GM12878 (cell line): ENCODE data around the gene OR2A12. TPM values are rescaled to one million over a fixed set of nuclear protein-coding genes. Genes with fewer than 3 reads are reported as not detected.

Experiments used
- ATAC-seq: fragments of 200-7000 bp; cut with Tn5 transposase; 3 replicates; pipeline ENCODE4 v1.9.1; 2020; ENCODE audit warnings: mild to moderate bottlenecking, moderate library complexity
- BruUV-seq: library from RNA; stranded (reverse); fragments of 400-500 nt; replicated peaks from 2 replicates; lab custom pipeline; 2021; lab: Mats Ljungman, UMichigan
- CTCF ChIA-PET: fragments of 300-600 bp; sonication (Branson Sonifier 250); formaldehyde crosslinking; extraction: SDS; loops from one replicate; lab custom pipeline; 2021; ENCODE audit warnings: inconsistent platforms; lab: Yijun Ruan, JAX
- POLR2A ChIA-PET: fragments of 350-600 bp; formaldehyde crosslinking; extraction: SDS; loops from one replicate; lab custom pipeline; 2021; ENCODE audit warnings: inconsistent platforms; lab: Charles Lee
- RAD21 ChIA-PET: fragments of 300-600 bp; sonication (Branson Sonifier 250); formaldehyde crosslinking; loops from one replicate; lab custom pipeline; 2023; ENCODE audit warnings: antibody characterized with exemption; ENCODE audit not compliant: unreplicated experiment; lab: Charles Lee
- SMC1A ChIA-PET: fragments of 300-600 bp; sonication (Branson Sonifier 250); formaldehyde crosslinking; loops from one replicate; lab custom pipeline; 2023; ENCODE audit not compliant: unreplicated experiment, uncharacterized antibody; lab: Charles Lee
- DNase-seq: peaks from one replicate; pipeline ENCODE4 v3.0.0-alpha.2; 2011; ENCODE audit warnings: low read depth, low spot score
- FAIRE-seq: peaks from 3 replicates; lab custom pipeline; 2011; peaks lifted over from hg19 to GRCh38; lab: Jason Lieb, UNC
- H2AFZ ChIP-seq: 2 replicates; pipeline ENCODE4 v1.6.0; 2011; ENCODE audit warnings: low read depth, low read length, control low read depth; ENCODE audit not compliant: control insufficient read depth
- H3K27ac ChIP-seq: 2 replicates; pipeline ENCODE4 v1.5.1; 2011; ENCODE audit warnings: control low read depth; ENCODE audit not compliant: control insufficient read depth, insufficient read depth
- H3K27me3 ChIP-seq, 2 experiments: replicated peaks in 1 of 2; 2 replicates each; pipeline versions ENCODE4 v1.6.0 to v1.6.1; 2011; ENCODE audit warnings: low read length in 1 of 2; ENCODE audit not compliant: control insufficient read depth in 2 of 2, insufficient read depth in 2 of 2
- H3K36me3 ChIP-seq, 2 experiments: 2 replicates each; pipeline ENCODE4 v1.5.1; 2011; ENCODE audit warnings: low read length in 1 of 2; ENCODE audit not compliant: control insufficient read depth in 2 of 2, insufficient read depth in 2 of 2
- H3K4me1 ChIP-seq: 2 replicates; pipeline ENCODE4 v1.6.1; 2011; ENCODE audit warnings: mild to moderate bottlenecking, low read length, moderate library complexity, mixed read lengths; ENCODE audit not compliant: control insufficient read depth, insufficient read depth
- H3K4me2 ChIP-seq: 2 replicates; pipeline ENCODE4 v1.6.0; 2011; ENCODE audit warnings: control low read depth; ENCODE audit not compliant: control insufficient read depth, insufficient read depth
- H3K4me3 ChIP-seq: fragments of 200-600 bp; sonication (generic); 2 replicates; pipeline ENCODE4 v1.5.1; 2016
- H3K79me2 ChIP-seq: 2 replicates; pipeline ENCODE4 v1.6.0; 2011; ENCODE audit warnings: low read length; ENCODE audit not compliant: control insufficient read depth, insufficient read depth
- H3K9ac ChIP-seq: 2 replicates; pipeline ENCODE4 v1.8.0; 2011; ENCODE audit warnings: low read length, control low read depth, mixed read lengths; ENCODE audit not compliant: control insufficient read depth, insufficient read depth
- H3K9me3 ChIP-seq: replicated peaks from 3 replicates; pipeline ENCODE4 v1.5.1; 2011; ENCODE audit warnings: mild to moderate bottlenecking, low read length; ENCODE audit not compliant: control insufficient read depth, insufficient read depth
- H4K20me1 ChIP-seq: 2 replicates; pipeline ENCODE4 v1.6.0; 2011; ENCODE audit not compliant: control insufficient read depth, insufficient read depth
- BMI1 ChIP-seq: fragments of 450-650 bp; IDR thresholded peaks from 2 replicates; pipeline ENCODE4 v1.6.1; 2016; ENCODE audit warnings: mild to moderate bottlenecking, moderate library complexity, borderline replicate concordance
- CHD4 ChIP-seq: fragments of 200-600 bp; sonication (generic); IDR thresholded peaks from 2 replicates; pipeline ENCODE4 v1.6.1; 2016; ENCODE audit warnings: mild to moderate bottlenecking
- MEF2B ChIP-seq: fragments of 450-650 bp; IDR thresholded peaks from 2 replicates; pipeline ENCODE4 v1.6.1; 2018; ENCODE audit warnings: mild to moderate bottlenecking, moderate library complexity; ENCODE audit not compliant: partially characterized antibody, poor library complexity, severe bottlenecking
- NFIC ChIP-seq: IDR thresholded peaks from 2 replicates; pipeline ENCODE4 v1.6.1; 2012; ENCODE audit warnings: low read depth, mild to moderate bottlenecking, inconsistent platforms, low read length, moderate library complexity
- NFYB ChIP-seq: IDR thresholded peaks from 2 replicates; pipeline ENCODE4 v1.6.1; 2011; ENCODE audit warnings: low read depth, mild to moderate bottlenecking, low read length, improper control_type of control experiment, moderate library complexity; ENCODE audit not compliant: insufficient read depth
- POU2F2 ChIP-seq: IDR thresholded peaks from 3 replicates; pipeline ENCODE4 v1.6.1; 2011; ENCODE audit warnings: low read depth, mild to moderate bottlenecking, low read length, borderline replicate concordance
- RAD51 ChIP-seq: fragments of 450-650 bp; IDR thresholded peaks from 2 replicates; pipeline ENCODE4 v1.6.1; 2016; ENCODE audit warnings: moderate library complexity, mild to moderate bottlenecking, inconsistent platforms
- RB1 ChIP-seq: fragments of 450-650 bp; formaldehyde crosslinking; IDR thresholded peaks from 2 replicates; pipeline ENCODE4 v1.6.1; 2017; ENCODE audit warnings: mild to moderate bottlenecking, borderline replicate concordance
- SRF ChIP-seq, 2 experiments: IDR thresholded peaks; 2 replicates each; pipeline ENCODE4 v1.6.1; 2011; ENCODE audit warnings: low read depth in 2 of 2, low read length in 2 of 2, mild to moderate bottlenecking in 1 of 2, moderate library complexity in 1 of 2
- in situ Hi-C: fragments of 300-500 bp; cut with MboI; formaldehyde crosslinking; loops from 9 replicates; pipeline ENCODE4 v1.14.3; 2018; ENCODE audit warnings: mixed read lengths
- intact Hi-C: fragments of 100-400 bp; cut with micrococcal nuclease; formaldehyde crosslinking; loops from one replicate; pipeline ENCODE4 v1.14.2; 2022; ENCODE audit not compliant: unreplicated experiment
- polyA plus RNA-seq, 11 experiments: library from polyadenylated mRNA; depleted of rRNA in 4 of 11; unstranded in 6 of 11; stranded (reverse) in 5 of 11; fragments of >200 nt; fragmentation: Nextera tagmentation in 4 of 11; fragmentation: Illumina TruSeq in 1 of 11; extraction: Ambion mirVana in 4 of 11; extraction: Trizol in 1 of 11; gene quantifications; 1 replicate in 1 of 11; 2 replicates in 10 of 11; pipeline versions ENCODE4 v1.2.1 to v1.2.3, GENCODE V29; 2011 to 2016; ENCODE audit warnings: inconsistent platforms in 2 of 11, missing spikeins in 2 of 11, low read depth in 1 of 11
- total RNA-seq, 4 experiments: library from RNA; depleted of rRNA in 3 of 4; stranded (reverse); fragments of >200 nt in 3 of 4; fragmentation: Illumina TruSeq in 1 of 4; extraction: Trizol in 1 of 4; gene quantifications; 2 replicates each; pipeline versions ENCODE4 v1.2.1 to v1.2.3, GENCODE V29; 2013 to 2021
- TF ChIP-seq, protein P1 (sequence below): IDR thresholded peaks from 2 replicates; pipeline ENCODE4 v1.6.1; 2011; ENCODE audit warnings: low read depth, mild to moderate bottlenecking, low read length, moderate library complexity, borderline replicate concordance; ENCODE audit errors: extremely low read depth
- TF ChIP-seq, protein P2 (sequence below), 3 experiments: IDR thresholded peaks in 2 of 3; conservative IDR thresholded peaks in 1 of 3; 2 replicates each; pipeline ENCODE4 v1.5.1; 2011; ENCODE audit warnings: low read depth in 3 of 3, low read length in 3 of 3, mild to moderate bottlenecking in 3 of 3, control low read depth in 2 of 3, moderate library complexity in 2 of 3, inconsistent platforms in 1 of 3, mixed read lengths in 1 of 3; ENCODE audit not compliant: control insufficient read depth in 2 of 3, insufficient read depth in 1 of 3; ENCODE audit errors: extremely low read depth in 1 of 3
- TF ChIP-seq, protein P3 (sequence below): IDR thresholded peaks from 2 replicates; pipeline ENCODE4 v1.6.1; 2011; ENCODE audit warnings: borderline replicate concordance, low read depth, mild to moderate bottlenecking, moderate library complexity, low read length; ENCODE audit not compliant: insufficient read depth, poor library complexity, severe bottlenecking

The OR2A12 gene
- total and polyA plus RNA-seq, 10 of the 15 experiments (the other 5 are each of a cell fraction or from before 2014, with no cell fraction given), result not detected

DNA sequence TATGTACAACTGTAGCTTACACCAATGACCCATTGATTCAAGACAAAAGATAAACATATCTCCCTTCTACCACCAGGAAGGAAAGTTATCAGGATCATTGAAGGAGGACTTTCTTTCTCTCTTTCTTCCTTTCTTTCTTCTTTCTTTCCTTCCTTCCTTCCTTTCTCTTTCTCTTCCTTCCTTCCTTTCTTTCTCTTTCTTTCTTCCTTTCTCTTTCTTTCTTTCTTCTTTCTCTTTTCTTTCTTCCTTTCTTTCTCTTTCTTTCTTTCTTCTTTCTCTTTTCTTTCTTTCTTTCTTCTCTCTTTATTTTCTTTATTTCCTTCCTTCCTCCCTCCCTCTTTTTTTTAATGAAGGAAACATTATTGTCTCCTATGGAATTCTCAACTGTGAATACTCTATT is 12.7 kb downstream of the OR2A12 start:
- intact Hi-C loops, result no loop called here
- CTCF ChIA-PET, result interaction anchor here (1.0 kb wide), 1 partner anchor 36 kb away, joined by 3 read pairs; no protein-coding TSS in a partner anchor
- FAIRE-seq, result no peak

More for the DNA sequence above, 12.7 kb downstream of the OR2A12 start:
- SMC1A ChIA-PET, result no interaction called here
- Histone ChIP-seq H3K4me3 (no peak overlapping the region), H3K36me3 (no peaks in the 10 kb centered on the region), H3K27ac (no peak overlapping the region), H3K9ac (no peak overlapping the region), H4K20me1 (no peaks in the 10 kb centered on the region)
- RAD21 ChIA-PET, result no interaction called here
- POLR2A ChIA-PET, result no interaction called here
- no TSS peak for BruUV-seq
- in situ Hi-C loops, result no loop called here
- TF ChIP-seq, protein P1, sequence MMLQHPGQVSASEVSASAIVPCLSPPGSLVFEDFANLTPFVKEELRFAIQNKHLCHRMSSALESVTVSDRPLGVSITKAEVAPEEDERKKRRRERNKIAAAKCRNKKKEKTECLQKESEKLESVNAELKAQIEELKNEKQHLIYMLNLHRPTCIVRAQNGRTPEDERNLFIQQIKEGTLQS, result no peak
- TF ChIP-seq RB1, result no peak
- TF ChIP-seq, protein P2, sequence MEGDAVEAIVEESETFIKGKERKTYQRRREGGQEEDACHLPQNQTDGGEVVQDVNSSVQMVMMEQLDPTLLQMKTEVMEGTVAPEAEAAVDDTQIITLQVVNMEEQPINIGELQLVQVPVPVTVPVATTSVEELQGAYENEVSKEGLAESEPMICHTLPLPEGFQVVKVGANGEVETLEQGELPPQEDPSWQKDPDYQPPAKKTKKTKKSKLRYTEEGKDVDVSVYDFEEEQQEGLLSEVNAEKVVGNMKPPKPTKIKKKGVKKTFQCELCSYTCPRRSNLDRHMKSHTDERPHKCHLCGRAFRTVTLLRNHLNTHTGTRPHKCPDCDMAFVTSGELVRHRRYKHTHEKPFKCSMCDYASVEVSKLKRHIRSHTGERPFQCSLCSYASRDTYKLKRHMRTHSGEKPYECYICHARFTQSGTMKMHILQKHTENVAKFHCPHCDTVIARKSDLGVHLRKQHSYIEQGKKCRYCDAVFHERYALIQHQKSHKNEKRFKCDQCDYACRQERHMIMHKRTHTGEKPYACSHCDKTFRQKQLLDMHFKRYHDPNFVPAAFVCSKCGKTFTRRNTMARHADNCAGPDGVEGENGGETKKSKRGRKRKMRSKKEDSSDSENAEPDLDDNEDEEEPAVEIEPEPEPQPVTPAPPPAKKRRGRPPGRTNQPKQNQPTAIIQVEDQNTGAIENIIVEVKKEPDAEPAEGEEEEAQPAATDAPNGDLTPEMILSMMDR (IDR thresholded peaks at IDR 0.05 in 2 of 3, conservative IDR thresholded peaks at IDR 0.05 in 1 of 3; ENCODE audit: control insufficient read depth in 2 of 3, extremely low read depth in 1 of 3, insufficient read depth in 1 of 3, low read depth in 3 of 3, low read length in 3 of 3), result no peak
- no peak for TF ChIP-seq POU2F2
- TF ChIP-seq SRF (IDR thresholded peaks at IDR 0.05; ENCODE audit: low read depth in 2 of 2, low read length in 2 of 2), result no peak
- TF ChIP-seq NFYB, result no peak
- no peak for TF ChIP-seq CHD4
- TF ChIP-seq, protein P3, sequence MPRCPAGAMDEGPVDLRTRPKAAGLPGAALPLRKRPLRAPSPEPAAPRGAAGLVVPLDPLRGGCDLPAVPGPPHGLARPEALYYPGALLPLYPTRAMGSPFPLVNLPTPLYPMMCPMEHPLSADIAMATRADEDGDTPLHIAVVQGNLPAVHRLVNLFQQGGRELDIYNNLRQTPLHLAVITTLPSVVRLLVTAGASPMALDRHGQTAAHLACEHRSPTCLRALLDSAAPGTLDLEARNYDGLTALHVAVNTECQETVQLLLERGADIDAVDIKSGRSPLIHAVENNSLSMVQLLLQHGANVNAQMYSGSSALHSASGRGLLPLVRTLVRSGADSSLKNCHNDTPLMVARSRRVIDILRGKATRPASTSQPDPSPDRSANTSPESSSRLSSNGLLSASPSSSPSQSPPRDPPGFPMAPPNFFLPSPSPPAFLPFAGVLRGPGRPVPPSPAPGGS, result no peak
- TF ChIP-seq RAD51, result no peak
- no peak for TF ChIP-seq NFIC
- TF ChIP-seq BMI1, result no peak
- TF ChIP-seq MEF2B, result no peak
- TF ChIP-seq, all 136 proteins: peak for 0
- no peaks in the 10 kb centered on the region for H3K79me2 ChIP-seq
- no peak overlapping the region for H2AFZ ChIP-seq
- no peak for DNase-seq
- no peaks in the 10 kb centered on the region for H3K4me1 ChIP-seq
- H3K27me3 ChIP-seq, result no peaks in the 10 kb centered on the region
- H3K4me2 ChIP-seq, result no peak overlapping the region
- no peaks in the 10 kb centered on the region for H3K9me3 ChIP-seq
- no peak for ATAC-seq
